Measurements from ENCODE around the gene KCTD14.

- TF ChIP-seq CTCF (IDR thresholded peaks at IDR 0.05; ENCODE audit: low read length) (no peak), EZH2 (IDR thresholded peaks at IDR 0.05; ENCODE audit: borderline replicate concordance, low read length) (no peak)
Measured at GRCh38 chr11:78065203-78065602, 42.1 kb upstream of the KCTD14 start.
